DMS53 (cell line): ENCODE results near the gene MYT1.
"Not testable (repeated sequence)": the region's sequence is repeated elsewhere in the genome, so short reads cannot be mapped to it uniquely, and the experiment has no call there.

Experiments used
- DNase-seq: peaks from one replicate; lab custom pipeline; 2025; lab: John Stamatoyannopoulos, UW

The MYT1 gene

DNA sequence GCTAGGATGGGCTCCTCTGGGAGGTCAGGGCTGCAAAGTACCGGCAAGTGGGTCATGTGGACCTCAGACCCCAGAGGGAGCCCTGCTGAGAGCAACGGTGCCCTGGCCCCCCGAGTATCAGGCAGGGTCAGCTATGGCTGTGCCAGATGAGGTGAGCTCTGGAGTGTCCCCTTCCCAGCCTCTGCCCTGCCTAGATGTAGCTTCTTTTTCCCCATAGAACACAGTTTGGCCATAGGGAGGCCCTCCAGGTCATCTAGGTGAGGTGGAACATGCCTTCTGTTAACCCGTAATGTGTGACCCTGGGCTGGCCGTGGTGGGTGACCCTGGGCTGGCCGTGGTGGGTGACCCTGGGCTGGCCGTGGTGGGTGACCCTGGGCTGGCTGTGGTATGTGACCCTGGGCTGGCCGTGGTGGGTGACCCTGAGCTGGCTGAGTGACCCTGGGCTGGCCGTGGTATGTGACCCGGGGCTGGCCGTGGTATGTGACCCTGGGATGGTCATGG lies 70.1 kb downstream of the MYT1 start:
- DNase-seq = no peak

- not testable (repeated sequence) for DNase-seq
Observed at GRCh38 chr20:64234921-64235565, 70.8 kb downstream of the MYT1 start.

DNA sequence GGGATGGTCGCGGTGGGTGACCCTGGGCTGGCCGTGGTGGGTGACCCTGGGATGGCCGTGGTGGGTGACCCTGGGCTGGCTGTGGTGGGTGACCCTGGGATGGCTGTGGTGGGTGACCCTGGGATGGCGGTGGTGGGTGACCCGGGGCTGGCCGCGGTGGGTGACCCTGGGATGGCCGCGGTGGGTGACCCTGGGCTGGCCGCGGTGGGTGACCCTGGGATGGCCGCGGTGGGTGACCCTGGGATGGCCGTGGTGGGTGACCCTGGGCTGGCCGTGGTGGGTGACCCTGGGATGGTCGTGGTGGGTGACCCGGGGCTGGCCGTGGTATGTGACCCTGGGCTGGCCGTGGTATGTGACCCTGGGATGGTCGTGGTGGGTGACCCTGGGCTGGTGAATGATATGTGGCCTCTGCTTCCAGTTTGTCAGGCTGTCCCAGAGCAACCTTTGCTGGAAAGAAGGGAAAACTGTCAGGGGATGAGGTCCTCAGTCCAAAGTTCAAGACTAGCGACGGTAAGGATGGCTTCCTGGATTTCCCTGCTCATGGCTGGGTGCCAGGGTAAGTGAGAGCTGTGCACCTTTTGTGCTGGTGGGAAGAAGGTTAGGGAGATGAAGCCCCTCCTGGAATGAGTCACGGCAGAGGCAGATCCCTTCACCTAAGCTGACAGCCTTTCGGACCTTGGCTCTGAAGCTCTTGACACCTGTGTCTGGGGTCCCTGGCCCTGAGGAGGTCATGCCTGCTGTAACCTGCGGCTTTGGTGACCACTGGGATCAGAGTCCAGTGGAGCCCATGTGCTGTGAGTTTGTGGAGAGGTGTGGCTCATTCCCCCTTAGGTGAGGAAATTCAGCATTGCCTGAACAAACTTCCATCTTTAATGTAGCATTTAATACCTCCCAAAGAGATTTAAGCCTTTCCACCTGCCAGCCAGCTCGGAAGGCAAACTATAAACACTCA lies 72.2 kb downstream of the MYT1 start:
- no peak for DNase-seq

DNA sequence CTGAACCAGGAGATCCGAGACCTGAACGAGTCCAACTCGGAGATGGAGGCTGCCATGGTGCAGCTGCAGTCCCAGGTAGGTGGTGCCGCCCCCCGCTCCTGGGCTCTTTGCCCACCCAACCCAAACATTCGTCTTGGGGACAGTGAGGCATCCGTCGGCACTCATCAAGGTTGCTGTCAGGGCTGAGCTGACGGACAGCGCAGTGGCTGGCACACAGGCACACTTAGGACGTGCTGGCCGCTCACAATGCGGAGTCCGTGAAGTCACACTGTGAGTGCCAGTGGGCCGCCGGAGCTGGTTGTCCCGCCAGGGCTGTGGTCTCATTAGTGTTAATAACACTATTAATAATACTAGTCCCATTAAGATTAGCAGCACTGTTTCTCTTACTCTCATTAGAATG lies 73.1 kb downstream of the MYT1 start:
- no peak for DNase-seq

DNA sequence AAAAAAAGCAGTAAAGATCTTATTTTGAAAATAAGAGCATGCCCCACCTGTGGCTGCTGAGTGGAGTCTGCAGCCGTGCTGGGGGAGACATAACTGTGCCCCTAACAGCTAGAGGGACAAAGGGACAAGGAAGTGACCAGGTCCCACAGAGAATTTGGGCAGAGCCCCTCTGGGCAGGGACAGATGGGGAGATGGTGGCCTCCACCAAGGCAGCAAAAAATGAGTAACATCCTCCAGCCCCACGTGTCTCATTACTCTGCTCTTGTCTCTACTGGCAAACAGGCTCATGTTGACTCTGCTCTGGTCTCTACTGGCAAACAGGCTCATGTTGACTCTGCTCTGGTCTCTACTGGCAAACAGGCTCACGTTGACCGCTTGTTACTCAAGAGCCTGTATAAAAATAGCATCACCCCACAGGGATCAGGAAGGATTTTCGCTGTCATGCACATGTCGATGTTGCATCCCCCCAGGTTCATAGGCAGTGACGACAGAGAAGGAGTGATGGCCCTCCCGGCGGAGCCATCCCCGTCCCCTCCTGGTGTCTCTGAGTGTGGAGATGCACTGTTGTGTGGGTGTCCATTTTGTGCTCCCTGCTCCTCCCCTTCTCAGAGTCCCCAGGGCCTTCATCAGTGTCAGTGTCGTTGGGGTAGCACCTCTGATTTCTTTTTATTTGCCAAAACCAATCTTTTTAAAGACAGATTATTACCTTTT lies 74.0 kb downstream of the MYT1 start:
- DNase-seq = peak; percentile 58

- no peak for DNase-seq
Observed at GRCh38 chr20:64238851-64239387, 74.7 kb downstream of the MYT1 start.

DNA sequence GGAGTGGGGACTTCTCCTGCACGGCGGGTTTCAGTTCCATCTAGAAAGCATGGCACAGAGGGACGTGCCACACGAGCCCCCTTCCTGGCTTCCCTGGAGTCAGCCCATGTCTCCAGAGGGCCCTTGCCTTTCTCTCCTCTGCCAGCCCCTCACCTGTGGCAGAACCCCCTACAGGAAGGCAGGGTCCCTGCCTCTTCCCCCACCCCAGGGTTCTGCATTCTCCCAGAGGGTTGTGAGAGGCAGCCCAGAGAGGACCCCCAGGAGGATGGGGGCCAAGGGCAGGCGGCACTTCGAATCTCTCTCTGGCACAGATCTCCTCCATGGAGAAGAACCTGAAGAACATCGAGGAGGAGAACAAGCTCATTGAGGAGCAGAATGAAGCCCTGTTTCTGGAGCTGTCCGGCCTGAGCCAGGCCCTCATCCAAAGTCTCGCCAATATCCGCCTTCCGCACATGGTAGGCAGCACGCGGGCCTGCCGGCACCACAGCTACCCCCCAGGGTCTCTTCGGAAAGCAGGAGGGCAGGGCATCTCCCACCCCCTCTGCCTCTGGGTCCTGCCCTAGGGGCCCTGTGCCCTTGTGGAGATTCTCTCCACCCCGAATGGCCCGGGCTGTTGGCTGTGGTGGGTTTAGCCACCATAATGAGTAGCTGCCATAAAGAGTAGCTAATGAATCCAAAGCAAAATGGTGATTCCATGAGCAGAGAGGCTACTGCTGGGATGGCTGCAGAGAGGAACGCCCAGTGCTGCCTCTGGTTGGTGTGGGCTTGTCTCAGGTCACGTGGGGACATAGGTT lies 75.4 kb downstream of the MYT1 start:
- DNase-seq = no peak

GRCh38 chr20:64240243-64241015 lies 76.2 kb downstream of the MYT1 start:
- DNase-seq = no peak

GRCh38 chr20:64241061-64241460 lies 76.8 kb downstream of the MYT1 start:
- no peak for DNase-seq

DNA sequence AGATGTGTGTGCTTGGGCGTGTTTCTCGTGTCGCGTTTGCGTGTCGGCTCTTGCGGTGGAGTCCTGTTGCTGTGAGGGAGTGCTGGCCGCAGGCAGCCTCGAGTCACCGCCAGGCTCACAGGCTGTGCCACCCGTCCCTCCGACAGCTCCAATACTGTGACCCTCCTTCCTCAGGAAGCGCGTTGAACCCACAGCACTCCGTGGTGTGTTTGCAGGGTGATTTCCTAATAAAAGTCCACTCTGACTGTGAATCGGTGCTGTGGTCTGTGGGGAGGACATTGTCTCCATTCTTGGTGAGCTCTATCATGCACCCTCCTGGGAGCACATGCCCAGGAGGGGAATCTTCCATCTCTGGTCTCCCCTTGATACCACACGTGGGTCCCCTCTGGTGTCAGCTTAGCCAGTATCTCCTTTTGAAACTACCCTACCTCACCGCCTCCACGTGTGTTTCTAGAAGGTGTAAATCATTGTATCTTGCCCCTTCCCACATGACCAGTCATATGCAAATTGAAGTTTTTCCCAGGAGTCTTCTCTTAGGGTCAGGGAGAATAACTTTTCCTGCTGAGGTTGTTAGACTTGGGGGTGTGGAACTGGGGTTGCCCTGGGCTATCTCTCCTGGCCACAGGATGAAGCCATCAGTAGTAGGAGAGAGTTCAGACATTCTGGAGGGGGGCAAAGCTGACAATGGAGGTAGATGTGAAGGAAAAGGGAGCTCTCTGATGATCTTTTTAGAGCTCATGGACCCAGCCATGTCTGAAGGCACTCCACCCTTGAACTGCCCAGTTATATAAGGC lies 77.9 kb downstream of the MYT1 start:
- DNase-seq = no peak

- DNase-seq = no peak
Observed at GRCh38 chr20:64242797-64243475, 78.7 kb downstream of the MYT1 start.

GRCh38 chr20:64244281-64244805 lies 80.1 kb downstream of the MYT1 start:
- no peak for DNase-seq

- DNase-seq = no peak
Observed at GRCh38 chr20:64244870-64245603, 80.8 kb downstream of the MYT1 start.

GRCh38 chr20:64245746-64246595 lies 81.7 kb downstream of the MYT1 start:
- DNase-seq = no peak

DNA sequence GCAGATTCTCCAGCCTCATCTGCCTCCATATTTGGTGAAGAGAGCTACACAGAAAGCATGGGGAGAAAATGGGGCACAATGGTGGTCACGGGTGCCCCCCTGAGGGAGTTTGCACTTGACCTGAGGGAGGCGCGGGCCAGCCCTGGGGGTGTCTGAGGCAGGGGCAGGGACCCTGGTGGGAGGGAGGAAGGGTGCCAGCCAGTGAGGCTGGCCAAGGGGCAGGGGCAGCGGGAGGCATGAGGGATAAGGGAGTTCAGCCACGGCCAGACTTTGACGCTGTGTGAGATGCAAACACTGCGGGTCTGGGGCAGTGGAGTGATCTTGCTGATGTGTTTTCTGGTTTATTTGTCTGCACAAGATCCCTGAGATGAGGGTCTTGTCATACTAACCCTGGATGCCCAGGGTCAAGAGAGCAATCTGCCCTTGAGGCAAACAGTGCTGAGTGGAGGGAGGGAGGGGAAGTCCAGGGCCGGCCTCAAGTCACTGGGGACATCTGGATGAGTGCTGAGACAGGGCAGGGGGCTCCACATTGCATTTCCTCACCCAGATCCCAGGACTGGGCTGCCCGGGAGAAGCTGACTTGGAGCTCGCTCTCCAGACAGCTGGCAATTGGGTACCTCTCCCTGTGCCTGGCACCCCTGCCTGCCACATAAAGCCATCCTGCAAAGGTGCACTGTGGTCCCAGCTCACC lies 82.5 kb downstream of the MYT1 start:
- no peak for DNase-seq

GRCh38 chr20:64247307-64247618 lies 83.0 kb downstream of the MYT1 start:
- DNase-seq = no peak
